D341Med (cell line): ENCODE measurements around the gene TMPRSS4.

Source experiments
- DNase-seq: peaks from one replicate; pipeline ENCODE4 v3.0.0; 2012; ENCODE audit warnings: low spot score

Gene TMPRSS4

GRCh38 chr11:118135051-118135795, 58.3 kb downstream of the TMPRSS4 start:
- DNase-seq, result no peak

- no peak for DNase-seq
Measured at GRCh38 chr11:118135796-118136165, 58.9 kb downstream of the TMPRSS4 start.

- no peak for DNase-seq
Measured at GRCh38 chr11:118136341-118136740, 59.5 kb downstream of the TMPRSS4 start.

- DNase-seq, result no peak
Measured at GRCh38 chr11:118136801-118137200, 59.9 kb downstream of the TMPRSS4 start.

- DNase-seq, result no peak
Measured at GRCh38 chr11:118138839-118139420, 62.1 kb downstream of the TMPRSS4 start.

GRCh38 chr11:118139578-118139977, 62.7 kb downstream of the TMPRSS4 start:
- no peak for DNase-seq

GRCh38 chr11:118142081-118142480, 65.2 kb downstream of the TMPRSS4 start:
- DNase-seq, result no peak

GRCh38 chr11:118142809-118143208, 65.9 kb downstream of the TMPRSS4 start:
- no peak for DNase-seq

GRCh38 chr11:118143661-118144185, 66.8 kb downstream of the TMPRSS4 start:
- no peak for DNase-seq

- no peak for DNase-seq
Measured at GRCh38 chr11:118144301-118145268, 67.7 kb downstream of the TMPRSS4 start.

- peak; percentile 93 for DNase-seq
Measured at GRCh38 chr11:118145285-118146227, 68.7 kb downstream of the TMPRSS4 start.

GRCh38 chr11:118146554-118146953, 69.7 kb downstream of the TMPRSS4 start:
- no peak for DNase-seq

- DNase-seq, result no peak
Measured at GRCh38 chr11:118147502-118147901, 70.6 kb downstream of the TMPRSS4 start.

- no peak for DNase-seq
Measured at GRCh38 chr11:118148240-118148639, 71.4 kb downstream of the TMPRSS4 start.

GRCh38 chr11:118148856-118149255, 72.0 kb downstream of the TMPRSS4 start:
- DNase-seq, result no peak

GRCh38 chr11:118149493-118149892, 72.6 kb downstream of the TMPRSS4 start:
- no peak for DNase-seq

- DNase-seq, result no peak
Measured at GRCh38 chr11:118151431-118151830, 74.6 kb downstream of the TMPRSS4 start.

- no peak for DNase-seq
Measured at GRCh38 chr11:118152020-118152551, 75.2 kb downstream of the TMPRSS4 start.

- peak; percentile 86 for DNase-seq
Measured at GRCh38 chr11:118152552-118153471, 75.9 kb downstream of the TMPRSS4 start, which contains the start of gene SCN4B. Gene SCN4B, minus strand, starts transcription at chr11:118152823. Its CDS starts 150 bp downstream, at chr11:118152673.

GRCh38 chr11:118153516-118153915, 76.6 kb downstream of the TMPRSS4 start:
- DNase-seq, result no peak
